HG03064 (cell line): ENCODE data around the gene OR2T3.
"Not testable (repeated sequence)": the region's sequence is repeated elsewhere in the genome, so short reads cannot be mapped to it uniquely, and the experiment has no call there.

Experiments
- ATAC-seq: cut with Tn5 transposase; IDR thresholded peaks from one replicate; pipeline ENCODE4 v1.9.1; 2021; ENCODE audit warnings: low read depth; ENCODE audit not compliant: unreplicated experiment

OR2T3 gene, protein sequence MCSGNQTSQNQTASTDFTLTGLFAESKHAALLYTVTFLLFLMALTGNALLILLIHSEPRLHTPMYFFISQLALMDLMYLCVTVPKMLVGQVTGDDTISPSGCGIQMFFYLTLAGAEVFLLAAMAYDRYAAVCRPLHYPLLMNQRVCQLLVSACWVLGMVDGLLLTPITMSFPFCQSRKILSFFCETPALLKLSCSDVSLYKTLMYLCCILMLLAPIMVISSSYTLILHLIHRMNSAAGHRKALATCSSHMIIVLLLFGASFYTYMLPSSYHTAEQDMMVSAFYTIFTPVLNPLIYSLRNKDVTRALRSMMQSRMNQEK

DNA sequence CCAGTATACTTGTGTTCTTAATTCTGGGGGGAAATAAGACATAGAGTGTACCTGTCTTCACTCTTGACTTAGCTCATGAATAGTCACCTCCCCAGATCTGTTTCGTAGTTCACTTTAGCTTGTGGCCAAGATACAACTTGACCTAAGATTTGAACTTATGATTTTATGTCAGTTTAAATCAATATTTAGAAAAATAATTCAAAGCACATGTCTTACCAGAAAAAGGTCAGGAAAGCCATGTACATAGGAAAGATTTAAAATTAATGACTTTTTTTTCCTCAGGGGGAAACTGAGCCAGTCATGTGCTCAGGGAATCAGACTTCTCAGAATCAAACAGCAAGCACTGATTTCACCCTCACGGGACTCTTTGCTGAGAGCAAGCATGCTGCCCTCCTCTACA, at the start of gene OR2T3:
Gene OR2T3, plus strand, starts transcription at position 301 of the 400 bp plus-strand sequence. Its CDS starts 0 bp downstream, at position 301.
- ATAC-seq: not testable (repeated sequence)

DNA sequence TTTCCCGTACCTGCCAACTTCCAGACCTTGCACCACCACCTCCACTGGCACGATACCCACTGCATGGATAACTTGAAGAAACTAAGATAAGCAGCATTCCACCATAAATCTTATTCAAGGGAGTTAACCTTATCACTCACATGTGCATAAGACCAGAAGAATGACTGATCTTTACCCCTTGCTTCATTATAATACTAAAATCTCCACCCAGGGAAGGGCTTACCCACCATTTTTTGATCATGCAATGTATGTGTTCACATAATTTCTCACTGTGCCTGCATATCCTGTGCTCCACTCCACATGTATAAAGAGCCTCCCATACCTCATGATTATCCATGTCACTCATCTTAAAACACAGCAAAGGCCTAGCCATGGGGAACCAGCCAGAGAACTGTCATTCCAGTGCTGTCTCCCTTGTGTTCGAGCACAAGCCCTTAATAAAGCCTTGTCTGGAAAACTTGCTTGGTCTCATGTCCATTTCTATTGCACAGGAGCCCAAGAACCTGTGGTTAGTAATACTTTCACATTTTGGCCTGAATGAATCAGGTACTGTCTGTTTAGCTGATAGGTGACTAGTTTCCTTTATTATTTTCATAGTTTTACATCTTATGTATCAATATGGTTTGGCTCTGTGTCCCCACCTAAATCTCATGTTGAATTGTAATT, 45.5 kb upstream of the OR2T3 start:
- peak; percentile 37 for ATAC-seq

DNA sequence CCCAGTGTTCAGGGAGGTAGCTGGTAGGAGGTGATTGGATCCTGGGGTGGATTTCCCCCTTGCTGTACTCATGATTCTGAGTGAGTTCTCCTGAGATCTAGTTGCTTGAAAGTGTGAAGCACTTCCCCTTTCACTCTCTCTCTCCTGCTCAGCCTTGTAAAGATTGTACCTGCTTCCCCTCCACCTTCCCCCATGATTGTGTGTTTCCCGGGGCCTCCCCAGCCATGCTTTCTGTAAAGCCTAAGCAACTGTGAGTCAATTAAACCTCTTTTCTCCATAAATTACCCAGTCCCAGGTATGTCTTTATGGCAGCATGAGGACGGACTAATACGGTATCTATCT, 45.0 kb upstream of the OR2T3 start:
- ATAC-seq: peak; percentile 94

DNA sequence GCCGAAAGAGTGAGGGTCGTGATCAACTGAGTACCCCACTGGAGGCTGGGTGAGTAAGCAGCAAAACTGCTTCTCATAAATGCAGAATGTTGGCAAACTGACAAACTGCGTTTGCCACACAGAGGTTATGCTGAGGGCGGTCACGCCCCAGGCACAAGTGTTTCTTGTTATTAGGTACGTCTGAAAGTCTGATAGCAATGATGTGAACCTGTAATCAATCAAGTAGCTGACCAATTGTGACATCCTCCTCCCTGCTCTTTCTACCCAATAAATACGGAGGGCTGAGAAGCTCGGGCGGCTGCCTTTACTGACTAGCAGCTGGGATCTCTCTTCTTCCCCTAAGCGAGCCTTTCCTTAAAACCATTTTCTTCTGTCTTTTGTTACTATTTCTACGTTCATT, 41.5 kb upstream of the OR2T3 start:
- ATAC-seq: not testable (repeated sequence)

DNA sequence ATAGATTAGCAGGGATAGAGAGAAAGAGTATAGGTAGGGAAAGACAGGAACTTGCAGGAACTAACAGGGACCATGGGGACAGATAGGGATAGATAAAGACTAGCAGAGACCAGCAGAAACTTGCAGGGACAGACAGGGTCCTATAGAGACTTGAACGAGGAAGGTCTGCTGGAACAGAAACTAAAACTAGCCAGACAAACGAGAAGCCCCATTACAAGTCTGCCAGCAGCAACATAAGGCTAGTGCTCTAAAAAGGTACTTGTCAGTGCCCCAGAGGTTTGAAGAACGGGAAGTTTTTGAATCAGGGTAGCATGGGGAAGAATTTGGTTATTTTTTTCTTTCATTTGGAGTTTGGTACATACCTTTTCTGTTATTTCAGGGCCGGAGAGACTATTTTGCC, 41.0 kb upstream of the OR2T3 start:
- ATAC-seq: peak; percentile 46

DNA sequence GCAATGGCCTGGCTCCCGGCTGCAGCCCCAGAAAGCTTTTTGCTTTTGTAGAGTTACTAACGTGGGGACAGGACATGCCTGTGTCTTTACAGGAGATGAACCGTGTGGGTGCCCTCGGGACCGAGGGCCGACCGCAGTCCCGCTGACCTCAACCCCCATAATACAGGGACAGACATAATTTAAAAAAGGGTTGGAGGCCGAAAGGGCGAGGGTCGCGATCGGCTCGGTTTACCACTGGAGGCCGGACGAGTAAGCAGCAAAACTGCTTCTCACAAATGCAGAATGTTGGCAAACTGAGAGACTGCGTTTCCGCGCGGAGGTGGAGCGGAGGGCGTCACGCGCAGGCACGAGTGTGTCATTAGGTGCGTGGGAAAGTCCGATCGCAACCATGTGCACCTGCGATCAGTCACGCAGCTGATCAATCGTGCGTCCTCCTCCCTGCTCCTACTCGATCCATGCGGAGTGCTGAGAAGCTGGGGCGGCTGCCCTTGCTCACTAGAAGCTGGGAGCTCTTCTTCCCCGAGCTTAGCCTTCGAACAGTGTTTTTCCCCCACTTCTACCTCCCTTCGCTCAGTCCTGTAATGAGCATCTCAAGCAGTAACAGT, 39.2 kb upstream of the OR2T3 start:
- not testable (repeated sequence) for ATAC-seq

DNA sequence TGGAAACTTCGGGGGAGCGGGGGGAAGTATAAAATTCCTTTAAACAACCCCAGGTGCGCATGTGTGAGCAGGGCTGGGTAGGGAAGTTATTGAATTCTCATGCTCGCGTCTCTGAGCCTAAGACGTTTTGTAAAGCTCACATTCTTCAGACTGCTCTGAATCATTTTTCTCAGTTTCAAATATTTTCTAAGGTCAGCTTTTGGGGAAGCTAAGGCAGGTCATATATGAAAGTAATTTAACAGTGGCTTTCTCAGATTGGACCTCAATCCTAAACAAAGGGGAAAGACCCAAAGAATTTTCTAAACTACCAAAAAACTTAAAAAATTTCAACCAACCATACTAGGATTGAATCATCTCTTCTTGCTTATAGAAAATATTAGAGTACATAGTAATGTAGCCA, 38.2 kb upstream of the OR2T3 start:
- not testable (repeated sequence) for ATAC-seq

DNA sequence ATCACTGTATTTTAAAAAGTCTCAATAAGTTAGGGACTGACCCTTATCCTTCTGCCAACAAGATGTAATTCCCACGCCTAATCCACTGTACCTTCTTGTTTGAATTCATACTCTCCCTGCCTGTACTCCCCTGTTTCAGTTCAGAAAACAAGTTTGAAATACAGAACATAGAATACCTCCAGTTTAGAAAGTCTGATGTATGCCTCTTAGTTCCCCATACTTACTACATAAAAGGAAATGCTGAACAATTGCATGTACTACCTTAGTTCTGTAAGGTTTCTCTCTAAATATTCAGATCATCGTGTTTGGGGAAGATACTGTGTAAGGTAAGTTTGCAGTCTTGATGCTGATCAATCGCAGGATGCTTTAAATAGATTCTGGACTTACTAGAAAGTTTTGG, 36.8 kb upstream of the OR2T3 start:
- ATAC-seq: not testable (repeated sequence)

DNA sequence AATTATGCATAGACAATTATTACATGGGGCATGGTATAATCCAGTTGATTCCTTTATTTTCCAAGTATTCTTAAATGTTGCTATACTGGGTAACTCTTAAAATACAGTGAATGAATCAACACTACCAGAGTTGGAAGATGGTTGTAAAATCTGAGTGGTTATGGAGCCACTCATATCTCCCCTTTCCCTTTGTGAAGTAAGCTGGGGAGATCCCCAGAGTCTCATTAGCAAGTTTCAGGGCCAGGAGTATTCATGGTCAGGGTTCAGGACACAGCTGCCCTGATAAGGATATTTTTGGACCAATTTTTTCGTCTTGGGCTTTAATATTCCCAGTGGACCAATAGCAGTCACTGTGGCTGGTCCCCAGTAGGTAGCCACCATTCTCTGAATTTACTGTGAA, 34.5 kb upstream of the OR2T3 start:
- not testable (repeated sequence) for ATAC-seq

DNA sequence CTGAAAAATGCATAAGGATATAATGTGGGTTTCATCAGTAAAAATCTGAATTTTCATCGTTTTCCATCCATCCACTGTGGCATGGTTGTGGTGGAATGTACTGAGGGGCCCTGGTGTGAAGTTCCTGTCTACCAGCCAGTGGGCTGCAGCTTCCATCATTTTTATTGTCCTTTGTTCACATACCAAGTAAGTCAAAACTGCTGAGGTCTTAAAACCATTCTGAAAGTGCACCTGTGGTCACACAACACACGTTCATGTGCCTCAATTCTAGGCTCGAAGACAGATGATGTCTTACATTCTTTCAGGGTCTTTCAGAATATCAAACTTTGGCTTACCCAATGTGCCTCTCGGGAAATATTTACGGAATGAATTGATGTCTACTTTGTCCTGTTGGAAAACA, 33.9 kb upstream of the OR2T3 start:
- not testable (repeated sequence) for ATAC-seq

DNA sequence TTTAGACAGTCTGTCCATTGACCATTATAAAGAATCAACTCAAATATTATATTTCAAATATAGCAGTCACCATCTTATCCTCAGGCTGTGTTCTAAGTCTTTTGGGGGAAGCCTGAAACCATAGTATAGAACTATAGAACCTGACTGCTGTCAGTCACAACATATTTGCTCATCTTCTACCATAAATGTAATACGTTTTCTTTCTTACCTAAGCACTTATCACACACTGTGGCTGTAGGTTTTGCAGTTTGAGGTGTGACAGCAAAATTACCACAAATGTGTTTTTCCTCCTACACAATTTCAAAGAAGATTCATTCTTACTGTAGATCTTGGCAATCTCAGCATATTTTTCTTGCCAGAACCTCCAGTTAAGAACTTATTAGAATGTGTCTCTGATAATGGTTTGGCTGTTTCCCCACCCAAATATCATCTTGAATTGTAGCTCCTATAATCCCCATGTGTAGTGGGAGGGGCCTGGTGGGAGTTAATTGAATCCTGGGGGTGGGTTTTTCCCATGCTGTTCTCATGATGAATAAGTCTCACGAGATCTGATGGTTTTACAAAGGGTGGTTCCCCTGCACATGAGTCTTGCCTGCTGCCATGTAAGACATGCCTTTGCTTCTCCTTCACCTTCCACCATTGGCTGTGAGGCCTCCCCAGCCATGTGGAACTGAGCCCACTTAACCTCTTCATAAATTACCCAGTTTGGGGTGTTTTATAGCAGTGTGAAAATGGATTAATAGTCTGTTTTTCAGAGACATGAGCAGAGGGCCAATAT, 30.5 kb upstream of the OR2T3 start:
- ATAC-seq: not testable (repeated sequence)

DNA sequence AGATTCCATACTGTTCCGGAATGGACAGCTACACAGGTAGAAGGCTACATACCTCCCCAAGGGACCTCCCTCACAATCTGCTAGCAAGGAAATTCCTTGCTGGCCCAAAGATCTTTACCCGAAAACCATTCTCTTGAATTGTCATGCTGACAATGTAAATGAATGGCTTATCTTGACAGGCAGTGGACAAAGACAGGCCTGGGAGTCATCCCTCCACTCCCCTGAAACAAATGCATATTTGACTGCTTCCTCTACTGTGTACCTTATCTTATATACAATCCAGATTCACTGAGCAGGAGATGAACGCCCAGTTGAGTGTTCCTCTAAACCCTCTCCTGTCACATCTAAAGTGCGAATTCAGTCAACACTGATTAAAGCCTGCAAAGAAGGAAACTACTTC, 28.5 kb upstream of the OR2T3 start:
- ATAC-seq: not testable (repeated sequence)

DNA sequence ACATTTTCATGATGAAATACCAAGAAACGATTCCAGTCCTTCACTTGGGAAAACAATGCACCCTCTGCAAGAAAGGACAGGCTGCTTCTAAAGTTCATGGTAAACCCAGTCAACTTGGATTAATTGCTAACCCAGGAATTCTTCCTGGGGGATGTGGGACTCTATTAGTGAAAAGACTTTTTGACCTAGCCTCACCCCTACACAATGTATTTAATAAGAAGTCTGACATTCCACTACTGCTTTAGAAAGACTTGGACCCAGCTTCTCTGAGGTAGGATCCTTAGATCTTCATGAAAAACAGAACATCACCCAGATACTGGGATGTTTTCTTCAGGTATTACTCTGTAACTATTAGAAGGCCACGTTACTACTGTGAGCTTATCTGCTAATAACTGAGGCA, 27.8 kb upstream of the OR2T3 start, which contains the start of gene OR2T2:
Gene OR2T2, plus strand, starts transcription at position 239 of the 400 bp plus-strand sequence. CDS start 7,161 bp downstream, outside the sequence.
- not testable (repeated sequence) for ATAC-seq

DNA sequence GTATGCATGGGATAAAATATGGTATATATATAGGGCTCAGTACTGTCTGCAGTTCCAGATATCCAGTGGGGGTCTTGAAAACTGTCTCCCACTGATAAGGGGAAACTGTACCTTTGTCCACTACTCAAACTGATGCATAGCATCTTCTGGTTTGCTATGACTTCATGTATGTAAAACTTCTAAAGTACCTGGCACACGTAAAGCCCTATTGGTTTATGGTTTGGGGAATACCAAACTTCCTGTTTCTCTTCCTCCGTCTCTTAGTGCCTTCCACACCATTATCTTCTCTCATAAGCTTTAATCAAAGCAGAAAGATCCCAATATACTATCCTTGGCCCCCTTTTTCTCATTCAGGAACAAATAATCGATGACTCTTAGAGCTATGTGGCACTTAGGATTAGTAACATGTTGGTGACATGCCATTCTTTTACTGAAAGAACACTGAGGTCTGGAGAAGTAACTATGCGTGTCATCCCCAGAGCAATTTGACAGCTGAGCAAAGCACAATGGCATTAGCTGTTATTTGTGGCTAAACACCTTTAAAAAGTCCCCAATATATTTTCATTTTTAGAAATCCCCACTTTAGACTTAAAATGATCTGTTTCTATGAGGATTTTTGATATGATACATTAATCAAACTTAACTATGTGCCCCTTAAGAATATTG, 24.6 kb upstream of the OR2T3 start:
- ATAC-seq: peak; percentile 38

DNA sequence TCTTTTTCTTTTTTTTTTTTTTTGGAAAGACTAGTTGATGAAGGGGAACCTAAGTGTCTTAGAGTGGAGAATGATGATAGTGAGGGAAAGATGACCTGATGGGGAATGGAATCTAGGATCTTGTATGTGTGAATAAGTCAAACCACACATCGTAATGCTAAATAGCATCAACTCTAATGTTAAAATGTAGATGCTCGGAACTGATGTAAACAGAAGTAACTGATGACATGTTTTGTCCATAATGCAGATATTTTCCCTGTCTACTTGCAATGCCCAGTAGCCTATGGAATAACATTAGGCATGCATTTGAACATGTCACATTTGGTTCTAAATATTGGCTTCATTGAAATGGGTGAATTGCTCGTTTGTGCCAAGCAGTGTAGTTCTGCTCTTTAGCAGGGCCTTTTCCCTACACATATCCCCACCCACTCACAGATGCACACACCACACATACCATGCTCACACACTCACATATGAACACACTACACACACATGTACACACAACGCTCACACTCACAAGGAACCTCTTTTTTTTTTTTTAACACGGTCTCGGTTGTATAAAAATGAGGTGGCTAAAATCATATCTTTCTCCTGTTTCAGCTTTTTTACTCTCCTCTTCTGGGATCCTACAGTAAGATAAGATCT, 23.2 kb upstream of the OR2T3 start:
- not testable (repeated sequence) for ATAC-seq

DNA sequence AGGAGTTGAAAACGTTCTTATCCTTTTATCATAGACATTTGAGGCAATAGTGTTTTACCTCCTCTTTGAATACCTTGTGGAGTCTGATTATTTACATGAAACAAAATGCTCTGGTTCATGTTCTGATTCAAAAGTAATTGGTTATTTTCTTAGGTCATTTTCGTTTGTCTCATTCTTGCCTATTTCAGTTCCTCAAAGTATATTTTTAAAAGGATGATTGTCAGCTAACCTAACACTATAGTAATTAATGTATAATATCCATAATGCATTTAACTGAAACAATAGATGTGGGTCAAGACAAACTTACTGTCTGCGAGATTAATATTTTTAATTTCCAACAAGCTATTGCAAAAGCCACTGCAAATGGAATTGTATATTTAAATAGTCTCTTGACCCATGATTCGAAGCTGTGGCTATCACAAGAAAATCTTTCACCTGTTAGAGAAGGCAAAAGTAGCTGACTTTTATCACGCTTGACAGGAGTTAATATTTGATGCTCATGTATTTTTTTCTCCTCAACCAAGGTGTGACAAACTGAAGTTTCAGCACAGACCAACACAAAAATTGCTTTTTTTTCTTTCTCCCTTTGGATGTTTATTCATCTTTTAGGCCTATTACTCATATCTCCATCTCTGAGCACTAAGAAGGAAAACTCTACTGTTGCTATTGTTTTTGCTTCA, 22.5 kb upstream of the OR2T3 start:
- ATAC-seq: peak; percentile 71

DNA sequence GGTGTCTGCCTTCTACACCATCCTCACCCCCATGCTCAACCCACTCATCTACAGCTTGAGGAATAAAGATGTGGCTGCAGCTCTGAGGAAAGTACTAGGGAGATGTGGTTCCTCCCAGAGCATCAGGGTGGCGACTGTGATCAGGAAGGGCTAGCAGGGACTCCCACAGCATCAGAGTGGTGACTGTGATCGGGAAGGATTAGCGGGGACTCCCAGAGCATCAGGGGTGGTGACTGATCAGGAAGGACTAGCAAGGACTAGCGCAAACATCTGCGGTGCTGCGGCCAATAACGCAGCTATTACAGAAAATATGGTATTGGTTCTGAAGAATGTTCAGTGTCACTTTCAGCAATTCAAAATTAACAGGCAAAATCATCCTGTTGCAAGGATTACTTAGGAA, 19.5 kb upstream of the OR2T3 start:
- not testable (repeated sequence) for ATAC-seq

DNA sequence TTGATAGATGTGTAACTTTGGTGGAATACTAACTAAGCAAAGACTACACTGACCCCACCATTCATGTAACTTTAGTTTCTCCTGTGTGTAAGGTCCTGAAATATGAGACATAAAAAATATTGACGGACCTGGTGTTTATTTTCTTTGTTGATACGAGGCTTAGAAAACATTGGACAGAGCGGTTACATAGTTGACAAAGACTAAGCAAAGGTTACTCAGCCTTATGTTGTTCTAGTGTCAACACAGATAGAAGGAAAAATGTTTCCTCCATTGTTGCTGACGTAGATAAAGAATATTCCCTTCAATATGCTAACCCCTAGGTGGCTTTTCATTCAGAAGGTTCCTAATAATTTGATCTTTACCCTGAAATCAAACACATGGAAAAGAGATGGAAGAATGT, 18.1 kb upstream of the OR2T3 start:
- ATAC-seq: not testable (repeated sequence)

DNA sequence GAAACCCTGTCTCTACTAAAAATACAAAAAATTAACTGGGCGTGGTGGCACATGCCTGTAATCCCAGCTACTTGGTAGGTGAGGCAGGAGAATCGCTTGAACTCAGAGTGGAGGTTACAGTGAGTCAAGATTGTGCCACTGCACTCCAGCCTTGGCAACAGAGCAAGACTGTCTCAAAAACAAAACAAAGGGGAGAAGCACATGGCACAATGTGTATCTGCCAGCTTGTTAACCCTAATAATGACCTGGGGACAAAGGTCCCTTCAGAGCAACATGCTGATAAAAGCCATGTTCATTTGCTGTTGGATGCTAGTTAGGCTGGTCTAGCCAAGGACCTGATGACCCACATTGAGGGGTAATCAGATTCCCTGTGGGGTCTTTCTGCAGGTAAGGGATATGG, 16.5 kb upstream of the OR2T3 start:
- ATAC-seq: not testable (repeated sequence)
